Activated CD4-positive, CD25-positive, alpha-beta regulatory T cell (primary cell): ENCODE data around the gene PER1.
"Not testable (repeated sequence)": the region's sequence is repeated elsewhere in the genome, so short reads cannot be mapped to it uniquely, and the experiment has no call there.

Experiments
- DNase-seq, 4 experiments: peaks; one replicate each; lab custom pipeline; 2025; lab: John Stamatoyannopoulos, UW

PER1 gene

DNA sequence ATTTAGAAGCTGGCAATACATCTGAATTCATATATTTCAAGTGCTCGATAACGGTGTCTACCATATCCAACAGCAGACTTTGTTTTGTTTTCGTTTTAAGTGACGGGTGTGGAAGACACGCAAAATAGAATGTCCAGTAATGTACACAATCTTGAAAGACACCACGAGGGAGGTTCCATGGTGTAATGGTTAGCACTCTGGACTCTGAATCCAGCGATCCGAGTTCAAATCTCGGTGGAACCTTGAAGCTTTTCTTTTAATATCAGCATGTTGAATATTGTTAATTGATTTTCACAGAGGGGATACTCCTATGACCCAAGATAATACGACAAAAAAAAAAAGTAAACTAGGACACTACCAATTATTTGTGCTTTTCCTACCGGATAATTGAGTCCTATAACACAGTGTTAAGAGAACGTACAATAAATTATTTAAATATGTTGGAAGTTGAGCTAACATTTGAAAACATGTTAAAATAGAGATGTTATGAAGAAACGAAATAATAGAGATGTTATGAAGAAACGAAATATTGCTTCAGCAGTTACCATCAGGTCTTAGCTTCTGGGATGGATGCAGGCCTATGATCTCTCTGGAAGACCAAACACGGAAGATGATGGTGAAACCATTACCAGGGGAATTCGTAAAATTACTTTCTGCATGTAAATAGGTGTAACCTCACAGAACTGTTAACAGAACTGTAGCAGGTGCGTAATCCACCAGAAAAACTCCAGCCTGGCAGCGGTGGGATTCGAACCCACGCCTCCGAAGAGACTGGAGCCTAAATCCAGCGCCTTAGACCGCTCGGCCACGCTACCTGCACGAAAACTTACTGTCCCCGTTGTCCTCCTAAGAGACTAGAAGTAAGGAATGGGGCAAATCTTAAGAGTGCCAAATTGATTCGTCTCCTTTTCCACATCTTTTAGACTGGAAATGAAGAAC, 32.4 kb downstream of the PER1 start:
- DNase-seq: peak; percentile 46 to 89 (median 70)

DNA sequence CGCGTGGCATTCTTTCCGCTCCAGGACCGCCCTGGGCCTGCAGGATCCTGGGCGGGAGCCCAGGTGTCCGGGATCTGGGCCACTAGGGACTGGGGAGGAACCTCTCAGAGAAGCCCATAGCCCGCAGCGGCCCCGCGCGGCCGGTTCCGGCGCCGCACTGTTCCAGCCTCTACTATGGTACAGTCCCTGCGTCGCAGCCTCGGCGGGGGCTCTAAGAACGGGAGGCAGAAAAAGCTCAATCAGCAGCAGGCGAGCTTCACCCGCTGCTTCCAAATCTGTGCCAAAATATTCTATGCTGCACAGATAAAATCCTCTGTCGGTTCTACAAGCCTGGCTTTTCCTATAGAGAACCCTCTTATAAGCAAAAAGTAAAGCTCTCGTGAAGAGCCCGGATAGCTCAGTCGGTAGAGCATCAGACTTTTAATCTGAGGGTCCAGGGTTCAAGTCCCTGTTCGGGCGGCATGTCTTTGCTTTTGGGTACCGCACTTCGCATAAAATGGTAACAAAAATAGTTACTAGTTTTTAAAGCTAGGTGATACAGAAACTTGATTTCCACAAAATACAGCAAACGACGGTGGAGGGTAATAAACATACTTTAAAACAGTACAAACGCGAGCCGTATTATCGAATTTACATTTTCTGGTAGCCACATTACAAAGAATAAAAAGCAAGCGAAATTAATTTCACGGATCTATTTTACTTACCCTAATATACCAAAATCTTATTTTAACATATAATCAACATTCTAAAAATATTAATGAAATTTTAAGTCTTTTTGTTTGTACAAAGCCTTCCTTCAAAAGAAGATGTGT, 33.2 kb downstream of the PER1 start:
- peak; percentile 66 to 71 (median 69) for DNase-seq

DNA sequence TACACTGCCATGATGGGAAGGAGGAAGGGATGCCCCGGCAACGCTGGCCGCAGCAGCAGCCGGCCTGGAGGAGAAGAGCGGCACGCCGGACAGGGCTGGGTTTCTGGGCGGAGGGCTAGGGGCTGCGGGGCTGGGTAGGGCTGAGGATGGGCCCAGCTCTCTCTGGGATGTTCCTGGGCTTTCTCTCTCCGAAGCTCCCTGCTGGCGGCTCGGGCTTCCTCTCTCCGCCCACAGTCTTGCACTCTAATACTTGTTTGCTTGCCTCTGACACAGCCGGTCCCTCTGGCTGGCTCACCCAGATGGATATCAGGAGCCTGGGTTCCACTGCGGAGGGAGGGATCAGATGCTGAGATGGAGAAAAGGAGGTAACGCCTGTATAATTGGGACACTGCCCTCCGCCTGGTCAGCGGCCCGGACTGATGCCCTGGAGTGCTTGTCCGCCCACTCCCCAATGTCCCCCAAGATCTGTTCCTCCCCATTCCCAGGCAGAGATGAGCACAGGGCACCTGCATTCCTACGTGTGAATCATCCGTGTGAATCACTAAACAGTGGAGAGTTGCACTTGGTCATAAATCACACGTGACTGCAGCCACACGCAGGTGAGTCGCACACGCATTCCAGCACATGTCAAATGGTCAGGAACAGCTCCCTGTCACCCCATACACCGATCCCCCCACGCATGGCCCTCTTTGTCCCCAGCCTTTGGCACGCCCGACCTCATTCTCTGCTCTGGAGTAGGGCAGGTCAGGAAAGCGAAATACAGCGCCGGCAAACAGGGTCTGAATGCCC, 34.0 kb downstream of the PER1 start, which contains the start of gene ALOXE3:
Gene ALOXE3 (minus strand): TSS at position 535 of the 789 bp plus-strand sequence. CDS start 524 bp downstream, at position 11.
- DNase-seq: peak in 1 of 4 experiments; percentile 55

DNA sequence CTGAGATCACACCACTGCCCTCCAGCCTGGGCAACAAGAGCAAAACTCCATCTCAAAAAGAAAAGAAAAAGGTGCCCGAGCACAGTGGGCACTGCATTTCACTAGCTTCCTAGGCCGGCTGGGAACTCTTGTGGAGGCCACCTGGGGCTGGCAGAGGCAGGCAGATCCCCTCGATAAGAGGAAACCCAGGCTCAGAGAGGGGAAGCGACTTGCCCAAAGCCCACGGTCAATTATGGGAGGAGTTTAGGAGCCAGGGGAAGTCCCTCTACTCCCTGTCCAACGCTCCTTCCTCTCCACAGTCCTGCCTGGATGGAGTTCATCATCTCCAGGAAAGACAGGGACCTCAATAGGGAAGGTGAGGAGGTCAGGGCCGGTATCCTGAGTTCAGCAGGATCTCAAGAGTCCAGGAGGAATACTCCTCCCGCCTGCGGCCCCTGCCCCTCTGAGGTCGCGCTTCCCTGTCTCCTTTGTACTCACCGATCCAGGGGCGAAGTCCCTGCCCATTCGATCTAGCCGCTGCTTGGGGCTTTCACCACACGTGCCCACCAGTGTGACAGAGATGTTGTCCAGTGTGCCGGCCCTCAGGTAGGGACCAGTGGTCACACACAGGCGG, 34.7 kb downstream of the PER1 start:
- no peak for DNase-seq

DNA sequence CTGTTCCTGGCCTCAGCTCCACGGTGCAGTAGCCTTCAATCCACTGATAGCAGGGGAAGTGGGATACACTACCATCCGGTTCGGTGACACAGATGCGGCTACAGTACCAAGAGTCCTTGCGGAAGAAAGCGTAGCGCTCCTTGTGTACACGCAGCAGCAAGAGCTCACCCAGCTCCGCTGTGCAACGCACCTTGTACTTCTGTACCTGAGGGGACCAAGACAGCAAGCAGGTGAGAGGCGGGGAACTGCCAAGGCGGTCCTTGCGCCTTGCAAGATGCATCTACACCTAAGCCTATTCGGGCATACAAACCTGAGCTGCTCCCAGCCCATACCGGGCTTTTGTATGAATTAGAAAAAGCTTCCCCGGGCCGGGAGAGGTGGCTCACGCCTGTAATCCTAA, 35.4 kb downstream of the PER1 start:
- DNase-seq: no peak

DNA sequence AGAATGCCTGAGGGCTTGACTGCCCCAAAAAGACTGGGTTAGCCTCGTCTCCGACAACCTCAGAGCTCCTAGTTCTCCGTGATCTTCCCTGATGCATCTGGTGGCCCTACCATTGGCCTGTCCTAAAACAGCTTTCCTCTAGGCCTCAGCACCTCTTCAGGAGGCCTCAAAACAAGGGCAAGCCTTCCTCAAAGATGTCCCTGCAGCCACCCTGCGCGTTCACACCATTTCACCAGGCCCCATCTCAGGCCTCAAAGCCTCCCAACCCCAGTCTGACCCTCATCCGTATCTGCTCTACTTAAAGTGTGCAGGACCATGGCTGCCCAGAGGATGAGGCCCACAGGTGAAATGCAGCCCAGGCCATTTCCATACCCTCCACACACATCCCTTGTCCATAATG, 41.3 kb downstream of the PER1 start:
- no peak for DNase-seq

DNA sequence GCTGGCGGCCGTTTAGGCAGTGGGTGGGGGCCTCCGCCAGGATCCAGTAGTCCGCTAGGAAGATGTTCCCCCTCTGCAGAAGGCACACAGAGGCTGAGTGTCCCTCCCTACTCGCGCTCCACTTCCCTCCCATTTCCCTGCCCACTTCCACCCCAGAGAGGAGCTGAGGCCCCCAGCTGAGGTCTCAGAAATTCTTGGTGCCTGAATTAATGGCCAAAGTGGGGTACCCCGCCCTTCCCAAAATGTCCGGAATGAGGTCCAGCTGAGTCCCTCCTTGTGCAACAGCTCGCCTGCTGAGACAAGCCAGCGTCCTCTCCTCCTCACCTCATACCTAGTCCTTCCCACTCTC, 41.8 kb downstream of the PER1 start:
- no peak for DNase-seq

DNA sequence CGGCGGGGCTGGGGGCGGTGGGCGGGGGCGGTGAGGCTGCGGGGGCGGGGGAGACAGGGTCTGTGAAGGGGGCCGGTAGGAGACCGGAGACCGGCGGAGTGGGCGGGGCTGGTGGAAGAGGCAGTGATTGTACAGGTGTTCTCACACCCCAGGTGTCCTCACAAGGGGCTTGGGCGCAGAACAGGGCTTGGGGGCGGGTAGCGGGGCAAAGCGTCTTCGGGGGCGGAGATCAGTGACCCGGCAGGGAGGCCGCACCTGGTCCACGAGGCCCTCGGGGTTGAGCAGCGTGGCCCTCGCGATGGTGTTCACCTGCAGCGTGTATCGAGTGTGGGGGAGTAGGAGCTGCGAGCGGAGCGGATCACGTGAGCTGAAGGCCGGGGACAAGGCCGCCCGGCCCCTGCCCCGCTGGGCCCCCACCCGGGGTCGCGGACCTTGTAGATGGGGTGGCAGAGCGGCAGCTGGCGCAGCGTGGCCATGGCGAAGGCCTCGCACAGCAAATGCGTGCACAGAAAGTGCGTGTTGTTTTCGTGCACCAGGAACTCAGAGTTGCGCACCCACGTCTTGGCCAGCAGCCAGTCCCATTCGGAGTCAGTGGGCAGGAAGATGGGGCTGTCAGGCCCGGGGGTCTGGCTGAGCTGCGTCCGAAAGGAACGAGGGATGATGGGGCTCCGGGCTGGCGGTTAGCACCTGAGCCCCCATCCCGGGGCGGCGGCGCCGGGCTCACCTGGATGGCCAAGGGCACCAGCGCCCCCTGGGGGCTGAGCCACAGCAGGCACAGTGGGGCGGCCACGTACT, 42.3 kb downstream of the PER1 start:
- DNase-seq: peak; percentile 57 to 83 (median 68)

DNA sequence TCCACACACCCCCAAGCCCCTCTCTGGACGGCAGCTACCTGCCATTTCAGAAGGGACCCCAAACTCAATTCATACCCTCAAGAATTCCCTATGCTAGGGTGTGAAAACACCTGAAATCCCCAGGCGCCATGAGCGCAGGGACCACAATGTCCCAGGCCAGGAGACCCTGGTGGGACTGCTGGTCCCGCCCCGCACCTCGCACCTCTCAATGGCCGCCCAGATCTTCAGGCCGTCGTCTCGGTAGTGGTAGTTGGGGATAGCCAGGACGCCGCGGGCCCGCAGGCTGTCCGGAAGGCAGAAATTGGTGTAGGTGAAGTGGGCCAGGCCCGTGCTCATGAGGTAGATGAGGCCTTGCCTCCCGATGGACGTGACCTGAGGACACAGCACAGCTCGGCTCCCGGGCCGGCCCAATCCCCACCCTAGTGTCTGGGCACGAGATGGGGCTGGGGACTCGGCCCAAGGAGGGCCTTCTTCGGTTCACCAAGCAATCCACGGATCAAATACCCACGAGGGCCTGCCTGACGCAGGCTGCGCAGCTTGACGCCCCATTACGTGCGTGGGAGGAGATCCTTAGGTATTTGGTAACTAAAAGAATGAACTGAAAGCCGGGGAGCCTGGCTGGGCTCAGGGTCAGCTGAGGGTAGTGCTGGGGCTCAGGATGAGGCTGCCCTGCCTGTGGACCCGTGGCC, 43.1 kb downstream of the PER1 start:
- no peak for DNase-seq

DNA sequence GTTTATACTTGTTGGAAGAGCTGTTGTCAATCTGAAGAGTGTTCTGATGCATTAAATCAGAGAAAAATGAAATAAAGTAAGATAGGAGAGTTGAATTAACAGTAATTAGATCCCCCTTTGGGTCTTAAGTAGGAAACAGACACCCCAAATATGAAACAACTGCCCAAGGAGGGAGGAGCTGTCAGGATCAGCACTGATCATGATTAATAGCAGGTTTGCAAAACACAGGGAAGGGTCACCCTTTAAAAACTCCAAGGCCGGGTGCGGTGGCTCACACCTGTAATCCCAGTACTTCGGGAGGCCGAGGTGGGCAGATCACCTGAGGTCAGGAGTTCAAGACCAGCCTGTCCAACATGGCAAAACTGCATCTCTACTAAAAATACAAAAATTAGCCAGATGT, 45.2 kb downstream of the PER1 start:
- not testable (repeated sequence) for DNase-seq

DNA sequence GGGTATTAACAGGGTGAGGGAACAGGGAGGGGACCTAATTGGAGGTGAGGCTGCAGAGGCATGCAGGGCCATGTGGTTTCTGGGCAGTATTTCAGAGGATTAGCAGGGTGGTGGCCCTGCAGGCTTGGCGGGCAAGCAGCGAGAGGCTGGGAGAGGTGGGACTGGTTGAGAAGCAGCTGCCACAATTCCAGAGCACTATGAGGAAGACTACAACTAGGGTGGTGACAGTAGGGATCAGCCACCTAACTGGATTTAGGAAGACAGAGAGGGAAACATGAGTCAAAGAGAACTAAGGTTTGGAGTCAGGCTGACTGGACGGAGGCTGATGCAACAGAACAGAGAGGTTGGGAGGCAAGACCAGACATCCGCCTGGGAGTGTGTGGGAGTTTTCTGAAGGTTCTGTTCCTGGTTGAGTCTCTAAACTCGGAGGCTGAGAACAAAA, 46.2 kb downstream of the PER1 start:
- DNase-seq: no peak

DNA sequence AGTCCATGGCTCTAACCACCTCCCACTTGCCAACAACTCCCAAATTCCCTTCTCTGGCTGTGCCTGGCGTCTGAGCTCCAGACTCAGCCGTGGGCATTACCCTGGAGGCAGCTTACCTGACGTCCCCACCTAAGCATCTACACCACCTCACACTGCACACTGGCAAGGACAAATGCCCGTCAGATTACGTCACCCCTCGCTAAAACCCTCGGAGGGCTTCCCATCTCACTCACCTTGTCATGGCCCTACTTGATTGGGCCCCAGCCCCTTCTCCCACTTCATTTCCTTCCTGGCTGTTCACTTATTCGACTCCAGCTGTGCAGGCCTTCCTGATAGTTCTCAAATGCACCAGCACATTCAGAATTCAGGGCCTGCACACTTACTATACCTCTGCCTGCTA, 47.3 kb downstream of the PER1 start:
- no peak for DNase-seq

DNA sequence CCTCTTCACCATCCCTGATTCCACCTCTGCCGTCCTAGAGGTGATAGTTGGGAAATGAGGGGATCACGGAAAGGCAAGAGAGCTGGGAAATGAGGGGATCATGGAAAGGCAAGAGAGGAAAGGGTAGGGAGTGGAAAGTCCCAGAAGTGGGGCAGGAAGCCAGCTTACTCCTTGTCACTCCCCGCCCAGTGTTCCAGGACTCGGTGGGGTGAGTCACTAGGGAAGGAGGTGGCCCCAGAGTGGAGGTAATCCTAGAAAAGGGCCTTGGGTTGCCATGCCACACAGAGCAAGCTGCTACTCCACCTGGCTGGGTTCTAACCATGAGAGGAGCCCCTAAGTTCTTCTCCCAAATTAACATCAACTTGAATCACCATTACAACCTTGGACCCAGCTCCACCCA, 48.7 kb downstream of the PER1 start:
- no peak for DNase-seq

DNA sequence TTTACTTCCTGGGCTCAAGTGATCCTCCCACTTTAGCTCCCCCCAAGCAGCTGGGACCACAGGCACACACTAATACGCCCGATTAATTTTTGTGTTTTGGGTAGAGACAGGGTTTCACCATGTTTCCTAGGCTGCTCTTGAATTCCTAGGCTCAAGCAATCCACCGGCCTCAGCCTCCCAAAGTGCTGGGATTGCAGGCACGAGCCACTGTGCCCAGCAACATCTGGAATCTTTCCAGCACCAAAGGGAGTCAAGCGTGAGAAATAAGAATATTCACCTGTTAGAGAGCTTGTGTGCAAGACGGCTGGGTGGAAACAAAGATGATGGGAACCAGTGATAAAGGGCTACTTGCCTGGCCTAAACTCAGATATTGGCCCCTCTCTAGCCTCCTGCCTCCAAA, 50.5 kb downstream of the PER1 start:
- DNase-seq: no peak

DNA sequence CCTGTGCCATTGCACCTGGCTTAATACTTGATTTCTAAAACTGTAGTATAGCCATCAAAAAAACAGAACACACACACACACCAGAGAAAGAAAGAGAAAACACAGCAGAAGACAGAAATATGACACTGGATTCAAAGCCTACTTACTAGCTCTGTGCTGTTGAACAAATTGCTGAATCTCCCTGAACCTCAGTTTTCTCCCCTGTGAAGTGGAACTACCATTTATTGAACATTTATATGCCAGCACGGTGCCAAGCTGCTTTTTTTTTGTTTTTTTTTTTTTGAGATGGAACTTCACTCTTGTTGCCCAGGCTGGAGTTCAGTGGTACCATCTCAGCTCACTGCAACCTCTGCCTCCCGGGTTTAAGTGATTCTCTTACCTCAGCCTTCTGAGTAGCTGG, 51.4 kb downstream of the PER1 start:
- no peak for DNase-seq

DNA sequence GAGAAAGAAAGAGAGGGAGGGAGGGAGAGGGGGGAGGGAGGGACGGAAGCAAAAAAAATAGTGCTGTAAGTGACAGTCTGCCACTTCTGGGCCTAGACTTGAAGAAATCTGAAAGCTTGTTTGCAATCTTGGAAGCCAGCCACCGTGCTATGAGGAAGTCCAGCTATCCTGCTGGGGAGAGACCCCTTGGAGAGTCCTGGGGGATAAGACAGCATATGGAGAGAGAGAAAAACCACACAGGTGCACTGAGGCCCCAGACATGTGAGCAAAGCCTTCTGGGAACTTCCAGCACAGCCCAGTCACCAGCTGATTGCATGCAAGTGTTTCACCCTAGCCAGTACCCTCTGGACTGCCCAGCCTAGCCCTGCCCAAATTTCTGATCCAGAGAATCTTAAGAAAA, 52.1 kb downstream of the PER1 start:
- no peak for DNase-seq

DNA sequence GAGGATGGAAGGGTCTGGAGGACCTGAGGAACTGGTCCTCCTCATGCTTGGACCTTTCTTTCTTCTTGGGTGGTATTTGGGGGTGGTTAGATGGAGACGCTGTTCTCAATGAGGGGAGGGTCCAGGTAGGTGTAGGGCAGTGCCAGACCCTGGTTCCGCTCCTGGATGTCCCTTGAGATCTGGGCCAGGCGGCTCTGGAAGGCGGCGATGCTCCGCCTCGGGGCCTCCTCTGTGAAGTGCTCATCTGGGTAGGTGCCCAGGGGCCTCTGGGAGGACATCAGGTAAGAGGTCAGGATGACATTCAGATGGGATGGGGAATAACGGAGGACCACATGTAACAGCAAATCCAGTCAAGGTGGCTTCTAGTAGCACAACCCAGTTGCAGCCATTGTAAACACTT, 55.7 kb downstream of the PER1 start:
- DNase-seq: no peak

DNA sequence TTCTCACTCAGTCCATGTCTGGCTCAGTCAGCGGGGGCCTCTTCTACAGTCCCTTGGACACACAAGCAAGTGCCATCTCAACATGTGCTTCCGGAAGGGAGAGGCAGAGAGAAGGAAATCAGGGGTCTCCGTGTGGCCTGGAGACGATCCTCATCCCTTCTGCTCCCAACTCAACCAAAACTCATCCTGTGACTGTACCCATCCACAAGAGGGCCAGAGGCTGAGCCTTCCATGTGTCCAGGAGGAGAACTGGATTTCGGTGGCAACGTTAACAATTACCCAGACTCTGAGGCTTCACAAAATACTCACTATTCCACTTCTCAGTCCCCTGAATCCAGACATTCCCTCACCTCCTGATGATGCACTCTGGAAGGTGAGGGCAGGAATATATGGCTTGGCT, 56.8 kb downstream of the PER1 start:
- DNase-seq: no peak

DNA sequence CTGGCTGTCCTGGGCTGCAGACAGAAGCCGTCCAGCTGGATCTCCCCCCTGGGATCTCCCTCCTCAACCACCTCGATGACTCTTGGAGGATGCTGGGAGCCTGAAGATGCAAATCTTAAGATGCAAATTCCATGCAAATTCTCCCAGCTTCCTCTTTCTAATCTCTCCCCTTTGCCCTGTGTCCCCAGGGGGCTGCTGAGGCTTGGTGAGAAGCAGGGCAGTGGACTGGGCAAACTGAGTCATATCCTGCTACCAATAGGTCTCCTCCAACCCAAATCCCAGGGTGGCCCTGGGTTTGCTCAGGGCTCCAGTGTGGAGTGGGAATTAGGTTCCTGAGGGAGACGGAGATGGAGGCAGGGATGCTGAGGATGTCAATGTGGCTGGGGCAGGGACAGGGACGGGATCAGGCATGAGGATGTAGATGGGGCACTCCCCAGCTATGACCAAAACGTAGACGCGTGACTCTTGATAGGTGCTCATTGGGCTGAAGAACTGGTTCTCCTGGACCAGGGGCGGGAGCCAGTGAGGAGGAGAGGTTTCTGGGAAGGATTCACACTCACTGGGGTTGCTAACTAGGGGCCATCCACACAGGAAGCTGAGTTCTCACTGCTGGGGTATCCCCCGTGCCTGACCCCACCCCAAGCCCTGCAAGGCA, 61.0 kb downstream of the PER1 start:
- no peak for DNase-seq
